Peyer's patch (tissue), 4 donors: ENCODE measurements around the gene XYLB.

Source experiments
- CTCF ChIP-seq, 6 experiments: fragments of 450-650 bp in 4 of 6; fragments of 200-600 bp in 2 of 6; sonication (generic) in 1 of 6; IDR thresholded peaks; one replicate each; pipeline ENCODE4 v1.5.1; 2017 to 2019; ENCODE audit warnings: antibody characterized with exemption in 6 of 6, mild to moderate bottlenecking in 3 of 6, moderate library complexity in 1 of 6
- POLR2A ChIP-seq, 2 donors: fragments of 450-650 bp; IDR thresholded peaks; one replicate each; pipeline ENCODE4 v1.5.1; 2017; ENCODE audit warnings: antibody characterized with exemption in 2 of 2, mild to moderate bottlenecking in 2 of 2, moderate library complexity in 2 of 2

GRCh38 chr3:38317192-38317759 lies 29.3 kb upstream of the XYLB start:
- TF ChIP-seq CTCF (IDR thresholded peaks at IDR 0.05), result no peak
- TF ChIP-seq POLR2A (IDR thresholded peaks at IDR 0.05), result no peak
